ENCODE data around the gene MYO7B.
"Not testable (repeated sequence)": the region's sequence is repeated elsewhere in the genome, so short reads cannot be mapped to it uniquely, and the experiment has no call there.

MYO7B gene

GRCh38 chr2:127524198-127524834, 11.2 kb upstream of the MYO7B start:
- not testable (repeated sequence) for DNase-seq

GRCh38 chr2:127525691-127526131, 9.8 kb upstream of the MYO7B start:
- DNase-seq = no peak

GRCh38 chr2:127526132-127527000, 9.1 kb upstream of the MYO7B start, which contains the start of gene IWS1:
IWS1 (minus strand) TSS chr2:127526489; CDS start chr2:127526208, 281 bp downstream.
- DNase-seq = peak; percentile 81

- no peak for DNase-seq
These were observed 8.3 kb upstream of the MYO7B start for GRCh38 chr2:127527001-127527804.

- no peak for DNase-seq
These were observed 7.0 kb upstream of the MYO7B start for GRCh38 chr2:127528487-127528886.

GRCh38 chr2:127529416-127529815, 6.1 kb upstream of the MYO7B start:
- not testable (repeated sequence) for DNase-seq

GRCh38 chr2:127530245-127531140, 5.0 kb upstream of the MYO7B start:
- DNase-seq = no peak

GRCh38 chr2:127531221-127531648, 4.2 kb upstream of the MYO7B start:
- no peak for DNase-seq

GRCh38 chr2:127532296-127532695, 3.2 kb upstream of the MYO7B start:
- DNase-seq = no peak

GRCh38 chr2:127535918-127536317, 435 bp downstream of the MYO7B start:
- DNase-seq = no peak

- no peak for DNase-seq
These were observed 1.4 kb downstream of the MYO7B start for GRCh38 chr2:127536707-127537541.

- no peak for DNase-seq
These were observed 2.2 kb downstream of the MYO7B start for GRCh38 chr2:127537644-127538043.

- DNase-seq = no peak
These were observed 6.3 kb downstream of the MYO7B start for GRCh38 chr2:127541809-127542208.

- peak; percentile 50 for DNase-seq
These were observed 6.7 kb downstream of the MYO7B start for GRCh38 chr2:127542231-127542630.

GRCh38 chr2:127543013-127543501, 7.6 kb downstream of the MYO7B start:
- peak; percentile 70 for DNase-seq

GRCh38 chr2:127545189-127545588, 9.7 kb downstream of the MYO7B start:
- DNase-seq = no peak

- DNase-seq = no peak
These were observed 10.3 kb downstream of the MYO7B start for GRCh38 chr2:127545796-127546195.

- no peak for DNase-seq
These were observed 11.3 kb downstream of the MYO7B start for GRCh38 chr2:127546797-127547196.

GRCh38 chr2:127551221-127551930, 15.9 kb downstream of the MYO7B start:
- no peak for DNase-seq

GRCh38 chr2:127552336-127552735, 16.9 kb downstream of the MYO7B start:
- no peak for DNase-seq

Measured in NCI-H524 treated with DMSO at 0.1 percent for 48 hours (cell line).